ENCODE results near the gene NR2C2AP. TPM values are rescaled to one million over a fixed set of nuclear protein-coding genes. Genes with fewer than 3 reads are reported as not detected.
A peak's percentile ranks its signal among the peaks of the same experiment; 100 is the strongest.

NR2C2AP gene
- total and polyA plus RNA-seq, 2 of the 13 experiments (the other 11 are each of a cell fraction or from before 2014, with no cell fraction given): 12.2 to 26.8 TPM

GRCh38 chr19:19203012-19203856, at the start of gene NR2C2AP (continued):
- no peak for TF ChIP-seq FLYWCH1 (CRISPR knock-in tag; IDR thresholded peaks at IDR 0.05)
- no peak for TF ChIP-seq SOX13 (IDR thresholded peaks at IDR 0.05)
- no peak for TF ChIP-seq SOX13 (CRISPR knock-in tag; conservative IDR thresholded peaks at IDR 0.05 in 1 of 2, IDR thresholded peaks at IDR 0.05 in 1 of 2)
- 0 out of 2 replicates have a peak, but pooled peaks have one; percentile 33 for TF ChIP-seq HIC2 (CRISPR knock-in tag; IDR thresholded peaks at IDR 0.05; ENCODE audit: low read depth)
- TF ChIP-seq SP4 (CRISPR knock-in tag; IDR thresholded peaks at IDR 0.05): 0 out of 2 replicates have a peak, but pooled peaks have one; percentile 27
- TF ChIP-seq FOSL1 (CRISPR knock-in tag; IDR thresholded peaks at IDR 0.05; ENCODE audit: borderline replicate concordance): no peak
- TF ChIP-seq ZNF274 (CRISPR knock-in tag; IDR thresholded peaks at IDR 0.05): peak; percentile 11; the same call in 1 of the 2 replicates
- TF ChIP-seq RBFOX2 (IDR thresholded peaks at IDR 0.05; ENCODE audit: low read depth, low read length): peak; percentile 57; the same call in 1 of the 2 replicates
- TF ChIP-seq MTF1 (CRISPR knock-in tag; IDR thresholded peaks at IDR 0.05): no peak
- TF ChIP-seq ZNF180 (CRISPR knock-in tag; IDR thresholded peaks at IDR 0.05; ENCODE audit: borderline replicate concordance, low read depth): no peak
- peak; percentile 99 for TF ChIP-seq ZFP91 (CRISPR knock-in tag; IDR thresholded peaks at IDR 0.05; ENCODE audit: borderline replicate concordance)
- TF ChIP-seq ZMYM3 (CRISPR knock-in tag; IDR thresholded peaks at IDR 0.05): peak; percentile 37; the same call in 1 of the 2 replicates
- TF ChIP-seq PHF5A (CRISPR knock-in tag; IDR thresholded peaks at IDR 0.05; ENCODE audit: low read depth, unreplicated experiment): no peak
- TF ChIP-seq ZNF569 (CRISPR knock-in tag; IDR thresholded peaks at IDR 0.05; ENCODE audit: borderline replicate concordance): no peak
- peak; percentile 97 for TF ChIP-seq ZNF460 (CRISPR knock-in tag; IDR thresholded peaks at IDR 0.05; ENCODE audit: borderline replicate concordance)
- TF ChIP-seq ZNF343 (CRISPR knock-in tag; IDR thresholded peaks at IDR 0.05): no peak
- no peak for TF ChIP-seq ZNF790 (CRISPR knock-in tag; IDR thresholded peaks at IDR 0.05; ENCODE audit: borderline replicate concordance)
- 0 out of 2 replicates have a peak, but pooled peaks have one; percentile 13 for TF ChIP-seq GFI1 (CRISPR knock-in tag; IDR thresholded peaks at IDR 0.05; ENCODE audit: borderline replicate concordance)
- TF ChIP-seq ELF1 (CRISPR knock-in tag; IDR thresholded peaks at IDR 0.05): peak; percentile 84
- no peak for TF ChIP-seq RARA (CRISPR knock-in tag; IDR thresholded peaks at IDR 0.05)
- TF ChIP-seq JARID2 (CRISPR knock-in tag; IDR thresholded peaks at IDR 0.05; ENCODE audit: insufficient replicate concordance): no peak
- TF ChIP-seq KAT8 (CRISPR knock-in tag; IDR thresholded peaks at IDR 0.05): 0 out of 2 replicates have a peak, but pooled peaks have one; percentile 43
- peak; percentile 71 for TF ChIP-seq DRAP1 (CRISPR knock-in tag; IDR thresholded peaks at IDR 0.05)

Measured in HepG2 (cell line).